GM10847 (cell line): ENCODE results near the gene KIF13A.

Experiments used
- POLR2A ChIP-seq: IDR thresholded peaks from 2 replicates; pipeline ENCODE4 v1.6.1; 2011; ENCODE audit not compliant: insufficient read length; ENCODE audit errors: extremely low read depth

Gene KIF13A

DNA sequence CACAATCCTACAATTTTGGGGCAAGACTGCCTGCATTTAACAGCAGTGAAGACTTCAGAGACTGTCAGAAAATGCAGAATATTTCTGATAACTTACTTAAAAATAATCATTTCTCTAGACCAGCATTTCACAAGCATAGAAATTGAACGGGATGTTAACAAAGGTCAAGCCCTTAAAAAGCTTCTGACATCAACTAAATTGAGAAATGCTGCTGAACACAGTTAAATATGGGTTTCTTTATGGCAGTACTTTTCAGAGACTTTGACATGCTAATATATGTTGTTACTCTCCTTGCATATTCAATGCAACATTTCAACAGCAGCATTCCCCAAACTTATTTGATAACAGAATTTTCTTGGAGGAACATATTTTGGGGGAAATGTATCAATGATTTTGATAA is 84.5 kb downstream of the KIF13A start:
- TF ChIP-seq POLR2A, result no peak

DNA sequence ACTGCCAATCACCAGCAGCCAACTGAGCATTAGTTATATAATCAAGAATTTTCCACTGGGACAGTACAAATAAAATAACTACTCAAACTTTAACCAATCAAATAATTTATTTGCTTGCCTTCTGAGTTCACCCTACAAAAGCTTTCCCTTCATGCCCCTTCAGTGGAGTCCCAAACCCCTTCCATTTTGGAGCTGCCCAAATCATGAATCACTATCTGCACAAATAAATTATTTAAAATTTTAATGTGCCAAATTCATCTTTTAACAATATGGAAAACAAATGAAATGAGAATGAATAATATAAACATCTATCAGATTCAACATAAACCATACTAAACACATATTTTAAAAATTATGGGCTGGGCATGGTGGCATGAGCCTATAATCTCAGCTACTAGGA is 85.9 kb downstream of the KIF13A start:
- TF ChIP-seq POLR2A, result no peak

DNA sequence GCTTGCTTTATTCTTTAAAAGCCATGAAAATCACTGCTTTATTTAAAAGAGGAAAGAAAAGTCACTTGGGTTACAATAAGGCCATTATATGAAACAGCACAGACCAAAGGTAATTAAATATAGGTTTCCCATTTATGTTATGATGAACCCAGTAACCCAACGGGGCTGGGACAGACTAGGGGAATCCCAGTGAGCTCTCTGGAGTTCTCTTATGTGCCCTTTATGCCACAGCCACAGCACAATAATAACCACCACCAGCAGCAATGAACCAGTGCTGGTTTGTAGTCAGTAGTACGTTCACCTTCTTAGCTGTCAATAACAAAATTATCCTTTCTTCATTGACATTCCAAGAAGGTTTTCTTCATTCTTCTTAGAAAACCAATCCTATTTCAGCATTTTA is 87.4 kb downstream of the KIF13A start:
- no peak for TF ChIP-seq POLR2A

DNA sequence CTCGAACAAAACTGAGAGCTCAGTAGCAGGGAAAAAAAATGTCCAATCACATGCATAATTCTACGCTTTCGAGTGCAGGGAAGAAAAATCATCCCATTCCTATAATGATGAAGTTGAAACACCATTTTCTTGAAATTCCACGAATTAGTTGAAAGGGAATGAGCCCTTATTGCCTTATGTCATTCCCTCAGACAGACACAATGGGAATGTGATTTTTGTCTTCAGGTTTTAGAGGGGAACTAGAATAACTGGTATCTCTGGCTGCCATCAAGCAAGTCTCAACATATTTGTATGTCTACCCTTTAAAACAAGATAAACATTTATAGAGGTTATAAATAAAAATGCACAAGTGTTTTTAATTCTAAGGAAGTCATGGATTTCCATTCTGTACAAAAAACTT is 87.9 kb downstream of the KIF13A start:
- TF ChIP-seq POLR2A, result no peak

DNA sequence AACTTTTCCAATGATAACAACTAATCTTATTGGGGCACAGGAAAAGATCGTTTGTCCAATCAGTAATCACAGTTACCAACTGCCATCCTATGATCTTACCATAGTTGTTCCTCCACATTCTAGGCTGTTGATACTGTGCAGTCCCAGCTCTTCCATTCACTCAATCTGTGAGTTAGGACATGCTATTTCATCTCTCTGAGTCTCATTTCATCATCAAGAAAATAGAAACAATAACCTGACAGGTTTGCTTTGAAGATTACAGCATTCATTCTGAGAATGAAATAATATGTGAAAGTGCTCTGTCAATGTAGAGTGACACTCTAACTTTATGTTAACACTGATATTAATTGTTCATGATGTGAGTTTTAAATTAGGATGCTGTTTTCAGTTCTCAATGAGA is 89.8 kb downstream of the KIF13A start:
- TF ChIP-seq POLR2A, result no peak

DNA sequence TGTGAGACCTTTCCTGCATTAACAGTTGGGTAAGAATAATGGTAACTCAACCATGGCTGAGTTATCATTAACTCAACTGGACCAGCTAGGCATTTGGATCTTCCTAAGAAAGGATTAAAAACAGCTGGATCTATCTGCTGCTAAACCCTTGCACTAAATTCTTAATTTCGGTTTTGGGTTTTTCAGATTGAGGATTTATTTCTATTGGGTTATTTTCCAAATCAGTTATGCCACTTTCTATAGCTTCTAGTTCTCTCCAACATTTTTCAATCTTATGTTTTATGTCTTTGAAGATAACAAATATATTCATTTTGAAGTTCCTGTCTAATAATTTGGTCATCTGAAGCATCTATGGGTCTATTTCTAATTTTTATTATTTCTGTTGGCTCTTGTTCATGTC is 92.5 kb downstream of the KIF13A start:
- no peak for TF ChIP-seq POLR2A

DNA sequence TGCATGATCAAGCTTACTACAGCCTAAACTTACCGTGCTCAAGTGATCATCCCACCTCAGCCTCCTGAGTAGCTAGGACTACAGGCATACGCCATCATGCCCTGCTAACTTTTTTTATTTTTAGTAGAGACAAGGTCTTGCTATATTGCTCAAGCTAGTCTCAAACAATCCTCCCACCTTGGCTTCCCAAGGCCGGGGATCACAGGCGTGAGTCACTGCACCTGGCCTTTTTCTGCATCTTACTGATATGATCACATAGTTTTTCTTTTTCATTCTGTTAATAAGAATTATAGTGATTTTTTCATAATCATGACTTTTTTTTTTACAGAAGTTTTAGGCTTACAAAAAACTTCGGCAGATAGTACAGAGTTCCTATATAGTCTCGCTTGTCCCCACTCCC is 93.2 kb downstream of the KIF13A start:
- no peak for TF ChIP-seq POLR2A

DNA sequence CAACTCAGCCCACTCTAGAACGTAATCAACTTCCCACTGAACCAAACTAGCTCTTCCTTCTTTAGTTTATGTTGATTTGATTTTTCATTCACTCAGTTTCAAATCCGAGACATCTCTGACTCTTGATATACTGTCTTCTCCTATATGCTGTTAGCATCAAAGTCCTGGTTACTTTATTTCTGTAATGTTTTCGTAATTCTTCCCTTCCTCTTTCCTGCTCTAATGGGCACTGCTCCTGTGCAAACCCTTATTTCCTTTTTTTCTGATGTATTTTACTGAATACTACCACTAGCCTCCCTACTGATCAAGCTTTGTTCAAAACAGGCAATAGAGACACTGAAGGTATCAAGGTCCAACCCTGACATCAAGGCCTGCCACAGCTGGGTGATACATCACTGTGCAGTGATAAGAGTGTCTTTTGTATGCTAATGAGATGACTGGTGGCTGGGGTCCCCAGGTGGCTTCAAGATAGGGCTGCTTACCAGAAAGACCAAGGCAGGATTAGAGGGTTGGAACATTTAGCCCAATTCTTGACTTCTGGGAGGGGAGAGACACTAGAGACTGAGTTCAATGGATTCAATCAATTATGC is 95.2 kb downstream of the KIF13A start:
- no peak for TF ChIP-seq POLR2A

DNA sequence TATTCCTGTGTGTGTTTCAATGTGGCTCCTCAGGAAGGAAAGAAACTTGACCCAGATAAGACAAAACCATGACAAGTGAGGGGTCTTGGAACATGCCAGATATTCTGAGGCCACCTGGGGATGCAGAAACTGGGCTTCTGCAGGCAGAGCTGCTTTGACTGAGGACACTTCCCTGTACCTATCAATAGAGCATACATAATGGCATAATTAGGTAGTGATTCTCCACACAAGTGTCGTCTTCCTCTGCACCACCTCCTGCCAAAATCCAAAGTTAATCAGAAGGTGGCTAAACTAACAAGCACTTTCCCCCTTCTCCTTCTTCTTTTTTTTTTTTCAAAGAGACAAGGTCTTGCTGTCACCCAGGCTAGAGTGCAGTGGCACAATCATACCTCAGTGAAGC is 97.1 kb downstream of the KIF13A start:
- TF ChIP-seq POLR2A, result no peak

DNA sequence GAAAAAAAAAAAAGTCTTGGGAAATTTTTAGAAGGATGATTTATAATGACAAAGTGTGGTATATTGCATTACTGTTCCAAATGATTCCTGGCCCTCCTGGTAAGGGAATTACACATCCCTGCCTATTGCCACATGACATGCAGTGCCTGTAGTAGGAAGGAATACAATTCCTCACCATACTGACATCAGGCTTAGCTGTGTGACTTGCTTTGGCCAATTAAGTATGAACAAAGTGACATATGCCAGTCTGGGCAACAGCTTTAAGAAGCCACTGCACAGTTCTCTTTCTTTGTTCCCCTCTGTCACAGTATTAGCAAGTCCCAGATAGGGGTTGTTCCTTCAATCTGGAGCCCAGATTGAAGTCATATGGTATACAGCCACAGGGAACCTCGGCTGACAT is 100.5 kb downstream of the KIF13A start:
- no peak for TF ChIP-seq POLR2A

DNA sequence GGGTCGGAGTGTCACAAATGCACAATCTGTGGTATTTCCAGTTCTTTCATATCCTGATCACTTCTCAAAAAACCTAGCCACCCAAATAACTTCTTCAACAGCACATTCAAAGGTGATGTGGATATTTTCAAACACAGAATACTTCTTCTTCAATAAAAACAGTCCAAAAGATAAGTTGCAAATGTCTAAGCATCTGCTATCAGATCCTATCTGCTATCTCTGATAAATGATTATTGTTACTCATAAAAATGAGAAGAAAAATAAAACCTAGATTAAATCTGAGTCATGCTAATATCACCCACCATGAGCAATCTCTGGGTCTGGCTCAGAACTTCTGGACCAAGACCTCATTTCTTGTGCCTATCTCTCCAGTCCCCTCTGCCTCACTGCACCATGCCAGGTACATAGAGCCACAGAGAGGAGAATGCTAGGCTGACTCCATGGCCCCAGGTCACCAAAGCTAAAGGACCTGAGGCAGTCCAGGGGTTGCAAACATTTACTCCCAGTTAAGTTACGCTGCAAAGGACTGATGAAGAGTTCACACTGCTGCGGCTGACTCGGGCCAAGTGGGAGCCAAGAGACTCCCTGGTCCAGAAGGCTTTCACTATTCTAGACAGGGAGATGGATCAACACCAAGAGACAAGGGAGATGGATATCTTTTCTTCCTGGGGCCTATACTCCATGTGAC is 101.4 kb downstream of the KIF13A start:
- no peak for TF ChIP-seq POLR2A

DNA sequence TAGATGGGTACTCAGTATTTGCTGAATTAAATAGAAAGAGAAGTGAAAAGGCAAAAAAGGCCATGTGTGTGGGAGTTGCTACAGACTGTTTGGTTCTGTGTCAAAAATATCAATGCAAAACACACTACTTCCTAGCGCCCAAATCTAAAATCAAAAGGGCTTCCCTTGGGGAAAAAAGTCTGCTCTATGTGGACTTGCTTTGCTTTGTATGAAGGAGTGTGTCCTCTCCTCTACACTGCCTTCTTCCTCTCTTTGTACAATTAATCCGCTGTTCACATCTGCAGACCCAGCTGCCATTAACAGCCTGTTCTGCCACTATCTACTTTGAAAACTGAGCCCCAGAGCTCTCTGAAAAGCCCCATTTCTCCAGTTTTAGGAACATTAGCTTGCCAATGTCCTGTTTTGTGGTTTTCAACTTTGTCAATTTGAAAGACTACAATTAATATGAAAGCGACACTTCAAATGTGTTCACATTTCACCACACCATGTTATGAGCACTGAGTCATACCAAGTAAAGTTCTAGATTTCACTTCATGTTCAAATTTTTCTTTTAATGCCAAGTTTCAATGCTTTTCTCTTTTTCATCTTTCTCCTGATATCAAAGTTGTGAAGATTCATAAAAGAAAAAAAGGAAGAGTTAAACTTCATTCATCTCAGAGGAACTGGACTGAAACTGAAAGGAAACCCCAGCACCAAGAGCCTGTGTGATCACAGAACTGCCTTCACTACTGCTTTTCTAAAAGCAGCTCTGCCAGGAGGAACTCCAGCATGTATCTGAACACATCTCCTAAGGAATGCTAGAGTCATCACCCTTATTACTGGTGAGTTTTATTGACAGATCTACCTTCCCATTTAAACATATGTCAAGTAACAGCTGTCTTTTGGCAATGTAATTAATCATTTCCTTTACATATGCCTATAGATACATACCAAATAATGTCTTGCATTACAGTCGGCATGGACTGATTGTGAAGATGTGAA is 102.6 kb downstream of the KIF13A start:
- TF ChIP-seq POLR2A, result no peak

DNA sequence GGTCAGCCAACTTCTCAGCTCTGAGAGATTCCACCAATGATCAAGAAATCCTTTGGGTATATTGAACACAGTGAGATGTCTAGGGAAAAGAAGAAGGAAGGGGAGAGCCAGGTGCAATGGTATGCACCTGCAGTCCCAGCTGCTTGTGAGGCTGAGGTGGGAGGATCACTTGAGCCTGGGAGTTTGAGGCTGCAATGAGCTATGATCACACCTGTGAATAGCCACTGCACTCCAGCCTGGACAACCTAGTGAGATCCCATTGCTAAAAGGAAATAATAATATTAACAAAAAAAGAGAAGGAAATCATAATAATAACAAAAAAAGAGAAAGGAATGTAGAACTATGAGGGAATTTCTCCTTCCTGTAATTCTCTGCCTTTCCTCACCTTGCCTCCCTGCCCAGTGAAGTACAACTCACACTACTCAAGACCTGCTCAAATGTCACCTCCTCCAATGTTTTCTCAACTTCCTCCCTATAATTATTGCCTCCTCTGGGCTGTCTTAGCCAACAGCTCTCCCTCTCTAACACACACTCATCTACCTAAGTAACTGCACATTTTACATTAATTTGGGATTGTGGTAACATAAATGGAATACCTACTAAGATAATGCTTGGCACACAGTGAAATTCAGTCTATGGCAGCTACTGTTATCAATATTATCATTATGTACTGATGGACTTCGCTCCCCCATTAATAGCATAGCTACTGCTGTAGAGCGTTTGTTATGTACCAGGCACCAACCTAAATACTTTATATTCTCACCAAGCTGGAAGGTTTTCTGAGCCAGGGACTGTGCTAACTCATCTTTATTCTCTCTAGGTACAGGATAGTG is 103.6 kb downstream of the KIF13A start:
- TF ChIP-seq POLR2A, result no peak

DNA sequence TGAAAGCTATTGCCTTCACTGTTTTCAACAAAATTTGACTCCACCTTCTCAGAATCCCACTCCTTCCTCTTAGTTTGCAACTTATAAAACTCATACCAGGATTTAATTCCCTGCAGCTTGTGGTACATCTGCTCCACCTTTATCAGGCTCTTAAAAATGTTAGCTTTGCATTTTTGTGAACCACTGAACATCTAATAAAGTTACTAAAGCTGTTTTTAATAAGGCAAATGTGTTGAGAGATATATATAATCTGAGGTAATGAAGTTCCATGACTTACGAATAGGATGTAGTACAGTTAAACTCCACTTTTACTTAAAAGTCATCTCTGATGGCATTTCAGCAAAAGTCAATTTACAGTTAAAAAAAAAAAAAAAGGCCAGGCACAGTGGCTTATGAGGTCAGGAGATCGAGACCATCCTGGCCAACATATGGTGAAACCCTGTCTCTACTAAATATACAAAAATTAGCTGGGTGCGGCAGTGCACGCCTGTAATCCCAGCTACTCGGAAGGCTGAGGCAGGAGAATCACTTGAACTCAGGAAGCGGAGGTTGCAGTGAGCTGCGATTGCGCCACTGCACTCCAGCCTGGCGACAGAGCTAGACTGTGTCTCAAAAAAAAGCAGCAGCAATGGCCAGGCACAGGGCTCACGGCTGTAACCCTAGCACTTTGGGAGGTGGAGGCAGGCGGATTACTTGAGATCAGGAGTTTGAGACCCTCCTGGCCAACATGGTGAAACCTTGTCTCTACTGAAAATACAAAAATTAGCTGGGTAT is 106.2 kb downstream of the KIF13A start:
- no peak for TF ChIP-seq POLR2A
